Pulmonary artery endothelial cell (primary cell): Measurements from ENCODE around the gene GALNT7. TPM values are rescaled to one million over a fixed set of nuclear protein-coding genes. Genes with fewer than 3 reads are reported as not detected.
A peak's percentile ranks its signal among the peaks of the same experiment; 100 is the strongest.

Experiments
- DNase-seq: peaks from one replicate; pipeline ENCODE4 v3.0.0-alpha.2; 2011; ENCODE audit warnings: low read depth, low spot score
- total RNA-seq: library from RNA; depleted of rRNA; stranded (reverse); fragments of >200 nt; gene quantifications from 2 replicates; pipeline ENCODE4 v1.2.3, GENCODE V29; 2014

Gene GALNT7
- total RNA-seq, 1 donor from 2014 or later, result 42.9 TPM

- DNase-seq, result no peak
These were observed 123.3 kb downstream of the GALNT7 start for GRCh38 chr4:173291899-173292298.

DNA sequence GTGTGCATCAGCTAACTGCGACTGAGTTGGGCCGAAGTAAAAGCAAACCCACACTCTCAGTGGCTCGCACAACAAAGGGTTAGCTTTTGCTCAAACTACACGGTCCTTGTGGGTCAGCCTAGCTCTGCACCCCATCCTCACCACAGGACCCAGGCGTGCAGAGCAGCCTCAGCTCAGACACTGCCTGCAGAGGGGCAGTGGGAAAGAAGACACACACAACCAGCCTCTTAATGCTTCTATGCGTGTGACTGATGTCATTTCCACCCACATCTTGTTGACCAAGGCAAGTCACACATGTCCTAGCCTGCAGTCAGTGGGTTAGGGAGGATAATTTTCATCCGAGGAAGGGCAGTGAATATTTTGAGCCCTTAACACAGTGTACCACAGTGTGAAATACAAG, 125.1 kb downstream of the GALNT7 start:
- no peak for DNase-seq

GRCh38 chr4:173294444-173294843, 125.8 kb downstream of the GALNT7 start:
- no peak for DNase-seq

- DNase-seq, result no peak
These were observed 133.0 kb downstream of the GALNT7 start for GRCh38 chr4:173301518-173302201.

GRCh38 chr4:173307778-173308177, 139.2 kb downstream of the GALNT7 start:
- no peak for DNase-seq

- DNase-seq, result no peak
These were observed 142.8 kb downstream of the GALNT7 start for GRCh38 chr4:173311368-173311767.

- no peak for DNase-seq
These were observed 146.1 kb downstream of the GALNT7 start for GRCh38 chr4:173314715-173315114.

DNA sequence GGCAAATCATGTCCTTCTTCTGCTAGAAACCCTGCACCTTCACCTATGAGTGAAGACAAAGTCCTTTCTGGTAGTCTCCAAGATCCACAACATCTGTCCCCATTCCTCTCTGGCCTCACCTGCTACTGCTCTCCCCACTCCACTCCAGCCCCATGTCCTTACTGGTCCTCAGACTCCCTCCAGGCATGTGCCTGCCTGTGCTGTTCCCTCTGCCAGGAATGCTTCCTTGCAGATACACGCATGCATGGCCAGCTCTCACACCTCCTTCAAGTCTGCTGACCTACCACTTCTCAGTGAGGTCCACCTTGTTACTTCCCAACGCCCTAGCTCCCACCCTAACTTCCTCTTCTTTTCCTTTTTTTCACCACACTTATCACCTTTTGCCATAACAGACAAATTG, 147.4 kb downstream of the GALNT7 start:
- DNase-seq, result no peak

- DNase-seq, result no peak
These were observed 148.4 kb downstream of the GALNT7 start for GRCh38 chr4:173317004-173317403.

DNA sequence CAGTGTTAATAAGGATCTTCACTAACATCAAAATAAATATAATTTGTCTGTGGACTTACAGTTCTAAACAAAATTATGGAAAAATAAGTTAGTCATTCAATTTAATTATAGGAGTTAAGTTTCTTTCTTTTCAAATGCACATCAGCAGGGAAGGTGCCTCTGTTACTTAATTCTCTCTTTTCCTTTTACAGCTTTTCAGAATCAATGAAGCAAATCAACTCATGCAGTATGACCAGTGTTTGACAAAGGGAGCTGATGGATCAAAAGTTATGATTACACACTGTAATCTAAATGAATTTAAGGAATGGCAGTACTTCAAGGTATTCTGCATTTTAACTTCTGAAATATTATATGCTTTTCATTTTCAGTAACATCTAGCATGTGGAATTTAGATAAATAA, 149.6 kb downstream of the GALNT7 start:
- DNase-seq, result no peak

GRCh38 chr4:173318648-173319211, 150.1 kb downstream of the GALNT7 start:
- DNase-seq, result no peak

DNA sequence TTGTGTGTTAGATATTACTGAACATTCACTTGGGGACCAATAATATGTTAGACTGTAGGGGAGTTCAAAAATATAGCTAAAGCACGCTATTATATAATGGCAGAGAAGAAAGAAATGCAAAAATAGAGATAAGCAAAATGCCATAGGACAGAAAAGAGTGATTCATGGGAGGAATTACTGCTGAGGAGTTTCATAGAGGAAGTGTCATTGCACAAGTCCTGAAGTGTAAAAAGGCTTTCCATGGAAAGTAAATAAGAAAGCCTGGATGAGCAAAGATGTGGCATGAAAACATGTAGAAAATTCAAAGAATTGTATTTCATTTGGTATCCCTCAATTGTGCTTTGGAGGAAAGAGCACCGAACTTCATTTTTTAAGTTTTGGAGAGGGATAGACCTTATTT, 151.1 kb downstream of the GALNT7 start:
- DNase-seq, result no peak

DNA sequence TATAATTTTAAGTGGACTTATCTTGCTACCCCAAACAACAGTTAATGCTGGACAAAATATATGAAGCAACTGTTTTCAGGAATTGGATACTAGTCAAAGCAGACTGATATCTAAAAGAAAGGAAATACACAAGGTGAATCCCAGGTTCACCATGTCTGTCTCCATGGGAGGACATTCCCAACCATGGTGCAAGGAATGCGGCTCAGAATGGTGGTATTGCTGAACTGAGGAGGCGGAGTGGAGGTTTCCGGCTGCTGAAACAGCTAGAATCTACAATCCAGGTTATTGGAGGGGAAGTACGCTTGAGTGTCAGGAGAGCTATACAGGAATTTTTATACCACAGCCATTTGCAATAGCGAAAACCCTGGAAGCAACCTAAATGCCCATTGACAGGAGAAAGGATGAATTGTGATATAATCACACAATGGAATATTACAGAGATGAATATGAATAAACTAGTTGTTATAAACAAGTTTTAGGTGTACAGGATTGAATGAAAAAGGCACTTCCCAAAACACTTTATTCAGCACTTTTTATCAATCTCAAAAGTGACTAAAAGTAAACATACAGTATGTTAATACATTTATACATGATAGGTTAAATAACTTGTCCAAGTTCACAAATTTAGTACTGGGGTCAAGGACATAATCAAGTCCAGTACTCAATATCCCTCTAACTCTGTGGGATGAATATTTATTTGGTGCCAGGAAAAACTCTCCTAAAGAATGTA, 156.6 kb downstream of the GALNT7 start:
- no peak for DNase-seq

DNA sequence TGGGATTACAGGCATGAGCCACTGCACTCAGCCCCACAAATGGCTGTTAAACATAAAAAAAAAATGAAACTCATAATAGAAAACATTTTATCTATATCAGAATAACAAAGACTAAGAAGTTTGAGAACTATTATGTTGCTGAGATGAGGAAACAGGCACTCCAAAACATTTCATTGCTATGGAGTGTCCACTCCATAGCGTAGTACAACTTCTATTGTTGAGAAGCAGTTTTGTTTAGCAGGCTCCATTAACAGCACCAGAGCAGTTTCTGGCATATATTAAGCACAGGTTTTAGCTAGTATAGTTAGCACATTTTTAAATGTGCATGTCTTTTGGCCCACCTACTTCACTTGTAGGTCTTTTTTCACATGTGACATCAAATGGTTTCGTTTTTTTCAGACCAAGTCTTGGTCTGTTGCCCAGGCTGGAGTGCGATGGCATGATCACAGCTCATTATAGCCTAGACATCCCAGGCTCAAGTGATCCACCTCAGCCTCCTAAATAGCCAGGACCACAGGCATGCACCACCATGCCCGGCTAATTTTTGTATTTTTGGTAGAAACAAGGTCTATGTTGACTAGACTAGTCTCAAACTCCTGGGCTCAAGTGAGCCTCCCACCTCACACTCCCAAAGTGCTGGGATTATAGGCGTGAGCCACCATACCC, 159.8 kb downstream of the GALNT7 start:
- DNase-seq, result no peak

DNA sequence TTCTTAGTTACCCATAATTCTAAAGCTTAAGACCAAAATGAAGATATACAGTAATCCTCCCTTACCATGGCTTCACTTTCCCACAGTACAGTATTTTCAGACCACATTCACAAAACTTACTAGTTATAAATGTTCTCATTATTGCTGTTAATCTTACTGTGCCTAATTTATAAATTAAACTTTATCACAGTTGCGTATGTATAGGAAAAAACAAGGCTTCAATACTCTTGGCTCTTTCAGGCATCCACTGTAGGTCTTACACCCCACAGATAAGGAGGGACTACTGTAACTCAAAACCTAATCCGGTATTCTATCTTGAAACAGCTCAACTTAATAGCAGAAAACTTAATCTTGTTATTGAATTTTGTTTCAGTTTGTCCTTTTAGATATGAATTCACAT, 162.0 kb downstream of the GALNT7 start:
- no peak for DNase-seq

- DNase-seq, result no peak
These were observed 163.4 kb downstream of the GALNT7 start for GRCh38 chr4:173332021-173332487.

DNA sequence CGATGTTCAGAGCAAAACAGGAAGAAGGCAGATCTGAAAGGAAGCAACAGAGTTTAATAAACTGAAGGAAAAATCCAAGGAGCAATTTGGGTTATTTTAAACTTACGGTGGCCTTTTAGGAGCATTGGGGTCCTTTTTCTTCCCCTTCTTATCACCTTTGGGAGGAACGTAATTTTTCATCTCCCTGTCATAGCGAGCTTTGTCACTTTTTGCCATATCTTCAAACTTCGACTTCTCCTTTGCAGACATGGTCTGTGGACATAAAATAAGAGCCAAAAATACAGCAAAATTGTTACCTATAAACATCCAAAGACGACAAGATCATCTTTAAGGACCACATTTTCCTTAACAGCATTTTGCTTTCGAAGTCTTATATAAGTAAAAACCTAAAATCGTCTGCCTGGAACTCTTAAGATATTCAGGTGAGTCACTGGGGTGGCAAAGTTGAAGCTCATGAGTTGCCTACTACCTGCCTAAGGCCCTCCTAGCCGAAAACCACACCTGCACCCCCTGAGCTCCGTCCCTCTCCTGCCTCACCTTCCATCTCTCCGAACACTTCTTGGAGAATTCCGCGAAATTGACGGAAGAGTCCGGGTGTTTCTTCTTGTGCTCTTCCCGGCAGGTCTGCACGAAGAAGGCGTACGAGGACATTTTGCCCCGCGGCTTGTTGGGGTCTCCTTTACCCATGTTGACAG, 164.5 kb downstream of the GALNT7 start:
- DNase-seq, result no peak

- DNase-seq, result no peak
These were observed 165.1 kb downstream of the GALNT7 start for GRCh38 chr4:173333658-173334084.

GRCh38 chr4:173334085-173334890, 165.7 kb downstream of the GALNT7 start, which contains the start of gene HMGB2:
Gene HMGB2 (minus strand): TSS chr4:173334358. CDS start chr4:173333649, 709 bp downstream.
- peak; percentile 100 for DNase-seq
